Nucleus accumbens (tissue), 56 donors: ENCODE results near the gene PPIL6.

Experiments
- DNase-seq, 56 donors: peaks; one replicate each; lab custom pipeline; 2025; lab: John Stamatoyannopoulos, UW

PPIL6 gene

DNA sequence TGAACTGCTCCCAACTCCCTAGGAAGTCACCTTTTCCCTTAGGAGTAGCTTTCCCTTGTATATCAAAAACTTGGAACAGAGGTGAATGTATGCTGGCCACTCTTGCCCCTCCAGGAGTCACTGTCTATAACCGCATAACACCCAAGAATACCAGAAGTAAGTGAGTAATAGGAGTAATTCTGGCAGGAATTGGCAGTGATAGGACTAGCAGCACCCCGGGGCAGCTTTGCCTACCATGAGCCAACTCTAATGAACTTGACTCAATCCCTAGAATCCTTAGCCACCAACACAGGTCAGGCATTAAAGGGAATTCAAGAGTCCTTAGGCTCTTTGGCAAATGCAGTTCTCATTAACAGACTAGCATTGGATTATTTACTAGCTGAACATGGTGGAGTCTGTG is 29.4 kb downstream of the PPIL6 start:
- DNase-seq = no peak

DNA sequence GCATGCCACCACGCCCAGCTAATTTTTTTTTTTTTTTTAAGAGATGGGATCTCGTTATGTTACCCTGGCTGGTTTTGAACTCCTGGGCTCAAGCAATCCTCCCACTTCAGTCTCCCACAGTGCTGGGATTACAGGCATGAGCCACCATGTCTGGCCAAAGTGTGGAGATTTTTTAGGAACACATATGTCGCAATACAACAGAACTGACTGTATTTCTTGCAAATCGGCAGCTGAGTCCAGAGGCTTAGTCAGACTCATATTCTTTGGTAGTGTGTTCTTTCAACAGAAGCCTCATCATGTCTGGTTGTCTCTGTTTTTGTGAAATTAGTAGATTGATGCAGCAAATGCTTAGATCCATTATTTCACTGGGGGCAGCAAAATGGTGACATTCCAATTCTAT is 34.2 kb downstream of the PPIL6 start:
- DNase-seq = no peak

DNA sequence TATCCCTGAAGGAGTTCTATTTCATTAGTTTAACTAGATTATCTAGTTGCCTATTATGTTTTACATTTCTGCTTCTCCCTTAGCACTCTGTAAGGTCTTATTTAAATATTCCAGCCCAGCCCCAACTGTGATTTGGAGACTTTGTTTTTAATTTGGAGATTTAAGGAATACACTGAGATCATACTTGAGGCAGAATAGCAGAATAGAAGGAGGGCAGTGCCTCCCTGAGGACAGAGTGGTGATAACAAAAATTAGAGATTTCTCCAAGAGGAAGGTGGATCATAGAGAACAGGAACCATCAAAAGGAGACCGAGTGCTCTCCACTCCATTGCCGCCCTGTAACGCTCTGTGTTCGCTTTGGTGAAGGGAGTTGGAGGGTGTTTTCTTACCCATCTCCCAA is 43.4 kb downstream of the PPIL6 start:
- DNase-seq = no peak

DNA sequence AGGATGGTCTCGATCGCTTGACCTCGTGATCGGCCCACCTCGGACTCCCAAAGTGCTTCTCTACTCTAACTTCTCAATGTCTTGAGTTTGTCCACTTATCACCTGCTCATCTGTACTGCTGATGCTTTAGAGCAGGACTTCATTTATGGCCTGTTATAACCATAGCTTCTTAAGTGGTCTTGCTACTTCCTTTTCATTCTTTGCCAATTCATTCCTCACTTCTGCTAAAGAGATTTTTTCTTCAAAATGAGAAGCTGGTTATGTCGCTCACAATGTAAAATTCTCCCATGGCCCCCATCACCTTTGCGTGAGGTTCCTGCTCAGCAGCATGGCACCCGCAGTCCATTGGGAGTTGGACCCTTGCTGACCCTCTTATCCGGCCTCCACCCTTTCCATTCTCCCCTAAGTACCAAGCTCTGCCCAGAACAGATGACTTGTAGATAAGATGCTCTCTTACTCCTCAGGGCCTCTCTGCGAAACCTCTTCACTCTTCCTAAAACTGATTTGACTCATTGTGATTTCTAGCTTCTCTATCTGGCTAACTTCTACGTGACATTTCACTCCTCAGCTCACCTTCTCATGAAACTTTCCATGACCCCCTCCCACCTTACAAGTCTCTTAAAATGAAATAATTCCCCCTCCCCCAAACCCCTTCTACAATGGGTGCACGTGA is 44.2 kb downstream of the PPIL6 start:
- DNase-seq = no peak

DNA sequence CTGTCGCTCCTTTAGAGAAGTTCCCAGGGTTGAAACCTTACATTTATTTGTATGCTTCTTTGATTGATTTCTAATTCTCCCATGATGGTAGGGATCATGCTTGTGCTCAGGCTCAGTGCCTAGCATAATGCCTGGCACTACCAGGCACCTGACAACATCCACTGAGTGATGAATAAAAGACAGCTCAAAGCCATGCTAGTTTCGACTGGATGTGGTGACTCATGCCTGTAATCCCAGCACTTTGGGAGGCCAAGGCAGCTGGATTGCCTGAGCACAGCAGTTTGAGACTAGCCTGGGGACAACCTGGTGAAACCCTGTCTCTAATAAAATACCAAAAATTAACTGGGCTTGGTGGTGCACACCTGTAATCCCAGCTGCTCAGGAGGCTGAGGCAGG is 46.5 kb downstream of the PPIL6 start:
- peak in 1 of 56 donors; percentile 55 for DNase-seq

DNA sequence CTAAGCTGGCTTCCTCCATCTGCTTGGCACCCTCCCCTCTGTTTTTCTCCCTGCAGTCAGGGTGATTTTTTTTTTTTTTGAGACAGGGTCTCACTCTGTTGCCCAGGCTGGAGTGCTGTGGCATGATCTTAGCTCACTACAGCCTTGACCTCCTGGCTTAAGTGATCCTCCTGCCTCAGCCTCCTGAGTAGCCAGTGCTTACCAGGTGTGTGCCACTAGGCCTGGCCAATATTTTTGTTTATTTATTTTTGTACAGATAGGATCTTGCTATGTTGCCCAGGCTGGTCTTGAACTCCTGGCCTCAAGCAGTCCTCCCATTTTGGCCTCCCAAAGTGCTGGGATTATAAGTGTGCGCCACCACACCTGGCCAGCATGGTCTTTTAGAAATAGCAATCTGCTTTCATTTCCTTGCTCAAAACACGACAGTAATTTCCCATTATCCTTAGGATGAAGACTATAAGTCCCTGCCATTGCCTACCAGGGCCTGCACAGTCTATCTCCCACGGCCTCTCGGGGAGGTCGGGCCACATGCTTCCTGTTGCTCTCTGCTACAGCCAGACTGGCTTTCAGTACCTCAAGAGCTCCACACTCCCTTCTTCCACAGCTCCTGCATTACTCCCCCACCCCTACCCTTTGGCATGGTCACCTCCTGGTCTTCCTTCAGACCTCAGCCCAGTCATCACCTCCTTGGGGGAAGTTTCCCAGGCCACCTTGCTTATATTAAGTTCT is 47.1 kb downstream of the PPIL6 start:
- no peak for DNase-seq

DNA sequence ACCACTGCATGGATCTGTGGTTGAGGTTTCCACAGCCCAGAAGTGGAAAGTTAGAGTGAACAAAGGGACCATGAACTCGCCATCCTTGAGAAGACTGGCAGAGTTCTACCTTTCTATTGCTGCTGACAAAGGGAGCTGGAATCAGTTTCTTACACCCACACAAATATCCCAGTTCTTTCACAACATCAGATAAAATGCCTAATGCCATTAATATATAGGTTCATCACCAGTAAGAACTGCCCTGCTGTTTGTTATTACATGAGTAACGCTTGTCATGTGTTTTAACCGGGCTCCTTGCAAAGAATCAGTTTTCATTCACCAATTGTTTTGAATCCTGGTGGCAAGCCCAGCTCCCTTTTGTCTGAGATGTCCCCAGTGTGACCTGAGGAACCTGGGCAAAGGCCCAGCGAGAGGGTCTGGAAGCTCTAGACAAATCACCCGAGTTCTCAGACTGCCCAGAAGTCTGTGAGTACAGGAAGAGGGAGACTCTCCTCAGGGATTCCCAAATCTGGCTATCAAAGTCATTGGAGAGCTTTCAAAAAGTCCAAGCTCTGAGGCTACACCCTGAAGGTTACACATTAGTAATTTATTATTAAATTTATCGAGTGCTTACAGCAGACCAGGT is 50.7 kb downstream of the PPIL6 start:
- peak in 4 of 56 donors; percentile 4 to 20 (median 6) for DNase-seq

DNA sequence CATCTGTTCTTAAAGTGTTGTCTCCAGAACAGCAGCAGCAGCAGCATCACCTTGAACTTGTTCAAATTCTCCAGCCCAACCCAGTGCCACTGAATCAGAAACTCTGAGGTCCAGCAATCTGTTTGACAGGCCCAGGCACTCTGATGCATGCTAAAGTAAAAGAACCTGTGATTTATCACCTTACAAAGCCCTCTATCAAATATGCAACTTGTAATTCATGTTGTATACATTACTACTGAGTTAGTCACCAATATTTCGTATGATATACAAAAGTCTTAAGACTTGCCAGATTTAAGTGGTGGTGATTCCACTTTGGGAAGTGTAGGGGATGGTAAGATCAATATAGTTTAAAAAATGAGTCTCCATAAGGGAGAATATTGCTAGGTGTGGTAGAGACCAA is 52.2 kb downstream of the PPIL6 start:
- no peak for DNase-seq

DNA sequence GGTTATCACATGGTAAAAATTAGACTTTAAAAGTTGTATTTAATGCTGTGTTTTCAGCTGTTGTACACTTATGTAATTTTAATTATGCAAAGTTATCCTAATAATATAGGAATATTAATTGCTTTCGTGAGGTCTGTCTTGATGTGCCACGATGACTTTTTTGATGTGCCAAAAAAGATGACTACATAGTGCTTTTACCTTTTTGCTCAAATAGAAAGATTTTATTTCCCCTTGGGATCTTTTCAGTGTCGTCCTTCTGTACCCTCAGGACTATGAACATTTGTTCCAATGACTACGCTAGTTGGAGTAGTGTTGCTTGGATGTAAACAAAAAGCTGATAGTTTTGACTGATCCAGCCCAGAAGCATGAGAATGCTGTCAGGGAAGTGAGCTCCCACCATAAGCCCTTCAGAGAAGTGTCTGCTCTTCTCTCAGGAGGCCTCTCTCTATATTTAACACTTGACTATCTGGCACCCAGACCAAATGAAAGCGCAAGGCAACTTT is 56.9 kb downstream of the PPIL6 start:
- no peak for DNase-seq

DNA sequence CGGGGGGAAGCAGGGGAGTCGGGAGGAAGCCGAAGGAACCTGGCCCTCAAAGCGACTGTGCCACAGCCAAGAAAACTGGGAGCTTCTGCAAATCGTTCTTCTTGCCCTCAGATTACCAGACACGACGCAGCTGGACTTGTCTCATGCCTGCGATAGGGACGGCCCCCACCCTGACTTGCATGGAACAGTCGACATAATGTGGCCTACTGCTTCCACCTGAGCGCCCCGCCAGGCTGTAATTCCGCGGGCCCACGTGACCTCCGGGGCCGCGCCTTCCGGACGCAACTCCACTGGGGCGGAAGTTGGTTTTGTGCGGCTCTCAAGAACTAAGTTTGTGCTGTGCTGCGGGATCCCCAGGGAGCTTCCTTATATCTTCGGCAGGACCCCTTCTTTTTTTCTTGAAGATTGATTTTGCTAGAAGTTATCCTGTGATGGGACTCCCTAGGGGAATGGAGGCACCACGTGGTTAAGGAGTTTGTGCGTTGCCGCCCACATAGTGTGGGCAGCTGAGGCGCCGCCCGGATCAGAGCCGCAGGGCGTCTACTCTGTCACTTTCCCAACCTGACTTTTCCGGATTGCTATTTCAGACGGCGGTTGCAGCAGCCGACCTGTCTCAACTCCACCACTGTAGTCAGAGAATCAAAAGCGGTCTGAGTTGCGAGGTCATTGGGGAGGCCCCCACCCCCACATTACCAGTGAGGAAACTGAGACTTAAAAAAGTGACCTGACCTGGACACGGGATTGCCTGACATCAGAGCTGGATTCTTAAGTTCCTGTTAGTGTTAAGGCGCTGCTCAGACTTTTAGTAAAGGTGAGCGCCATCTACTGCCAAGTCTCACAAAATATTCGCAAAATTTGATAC is 57.6 kb downstream of the PPIL6 start:
- DNase-seq = peak; percentile 58 to 100 (median 92)

DNA sequence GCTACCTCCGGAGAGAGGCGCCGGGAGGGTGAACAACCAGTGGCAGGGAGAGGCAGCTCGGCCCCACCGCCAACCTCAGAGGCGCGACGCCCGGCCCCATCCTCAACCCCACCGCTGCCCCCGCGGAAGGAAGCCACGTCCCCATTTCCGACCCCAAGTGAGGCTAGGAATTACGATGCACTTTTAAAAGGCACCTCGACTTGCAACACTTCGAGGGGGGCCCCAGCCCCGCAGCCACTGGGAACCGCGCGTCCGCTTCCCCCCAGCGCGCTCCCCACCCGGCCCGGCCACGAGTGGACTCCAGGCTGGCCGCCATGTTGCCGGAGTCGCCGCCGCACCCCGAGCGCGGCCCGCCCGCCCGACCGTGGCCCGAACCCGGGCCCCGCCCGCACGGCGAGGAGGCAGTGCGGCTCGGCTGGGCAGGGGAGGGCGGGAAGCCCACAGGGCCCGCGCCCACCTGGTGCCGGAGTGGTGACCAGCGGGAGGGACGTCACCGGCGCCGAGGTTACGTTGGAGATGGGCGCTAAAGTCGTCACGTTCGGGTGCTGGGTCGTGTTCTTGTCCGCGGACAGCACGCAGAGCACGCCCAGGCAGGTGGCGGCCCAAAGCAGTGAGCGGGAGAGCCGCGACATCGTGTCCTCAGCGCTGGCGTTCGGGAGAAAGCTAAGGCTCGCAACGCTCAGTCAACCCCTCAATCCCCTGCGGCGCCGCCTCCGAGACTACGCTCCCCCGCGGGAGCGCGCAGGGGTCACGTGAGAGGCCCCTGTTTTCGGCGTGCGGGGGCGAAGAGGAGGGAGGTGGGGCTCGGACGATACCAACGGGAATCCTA is 58.5 kb downstream of the PPIL6 start, which contains the start of gene CD164:
TSS of gene CD164 (minus strand) at position 721 of the 829 bp plus-strand sequence. CDS start at position 632, 89 bp downstream.
- DNase-seq = peak; percentile 32 to 99 (median 93)

DNA sequence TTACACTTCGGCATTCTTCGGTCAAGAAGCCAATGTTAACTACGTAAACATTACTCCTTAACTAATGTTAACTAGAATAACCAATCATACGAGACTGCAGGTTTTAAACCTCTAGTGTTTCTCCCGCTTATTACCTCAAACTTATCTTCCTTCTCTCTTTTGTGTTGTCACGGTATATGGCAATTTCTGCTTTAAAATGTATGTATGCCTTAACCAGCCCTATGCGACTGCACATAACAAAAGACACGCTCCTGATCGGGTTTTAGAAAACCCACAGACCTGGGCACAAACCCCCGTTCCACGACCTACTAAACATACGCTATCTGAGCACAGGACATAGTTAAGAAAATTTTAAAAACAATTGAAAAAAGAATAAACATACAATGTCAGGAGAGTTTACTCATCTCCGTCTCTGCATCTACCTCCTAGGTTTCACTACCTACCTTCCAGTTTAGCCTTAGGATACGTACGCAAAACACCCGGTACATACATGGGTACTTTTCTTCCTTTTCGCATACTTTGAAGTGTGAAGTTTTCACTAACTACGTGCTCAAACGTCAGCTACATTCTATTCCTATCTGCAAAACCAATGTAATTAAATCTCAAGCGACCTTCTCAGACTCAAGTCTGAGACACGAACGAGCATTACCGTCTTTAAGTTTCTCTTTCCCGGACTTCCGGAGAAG is 59.2 kb downstream of the PPIL6 start:
- no peak for DNase-seq

DNA sequence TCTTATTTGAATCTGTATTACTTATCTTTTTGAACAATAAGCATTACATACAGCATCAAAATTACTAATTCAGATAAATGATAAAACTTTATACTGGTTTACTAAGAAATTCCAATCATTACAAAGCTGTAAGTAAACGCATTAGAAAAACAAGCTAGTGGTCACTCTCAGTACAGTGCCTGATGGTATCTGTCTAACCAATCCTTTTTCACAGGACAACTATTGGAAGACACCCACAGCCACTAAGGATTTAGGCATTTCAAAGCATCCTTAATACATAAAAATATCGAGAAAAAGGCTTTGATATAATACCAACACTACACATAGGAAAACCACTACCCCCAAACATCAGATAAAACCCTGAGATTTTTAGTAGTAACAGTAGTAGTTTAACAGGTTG is 60.7 kb downstream of the PPIL6 start:
- DNase-seq = no peak

DNA sequence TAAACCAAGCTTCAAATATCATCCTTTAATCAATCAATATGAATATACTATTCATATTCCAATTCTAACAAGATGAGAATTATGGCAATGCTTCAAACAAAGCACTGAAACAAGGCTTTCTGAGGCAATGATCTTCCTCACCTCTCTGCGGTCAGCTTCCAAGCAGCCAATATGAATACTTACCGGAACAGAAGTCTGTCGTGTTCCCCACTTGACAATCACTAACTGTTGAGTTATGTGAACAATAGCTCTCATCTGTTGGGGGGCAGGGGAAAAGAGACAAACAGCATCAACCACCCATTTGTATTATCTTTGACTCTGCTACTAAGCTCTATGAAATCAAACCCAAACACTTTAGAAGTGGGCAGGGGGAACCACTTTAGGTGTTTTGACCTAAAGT is 62.7 kb downstream of the PPIL6 start:
- no peak for DNase-seq

DNA sequence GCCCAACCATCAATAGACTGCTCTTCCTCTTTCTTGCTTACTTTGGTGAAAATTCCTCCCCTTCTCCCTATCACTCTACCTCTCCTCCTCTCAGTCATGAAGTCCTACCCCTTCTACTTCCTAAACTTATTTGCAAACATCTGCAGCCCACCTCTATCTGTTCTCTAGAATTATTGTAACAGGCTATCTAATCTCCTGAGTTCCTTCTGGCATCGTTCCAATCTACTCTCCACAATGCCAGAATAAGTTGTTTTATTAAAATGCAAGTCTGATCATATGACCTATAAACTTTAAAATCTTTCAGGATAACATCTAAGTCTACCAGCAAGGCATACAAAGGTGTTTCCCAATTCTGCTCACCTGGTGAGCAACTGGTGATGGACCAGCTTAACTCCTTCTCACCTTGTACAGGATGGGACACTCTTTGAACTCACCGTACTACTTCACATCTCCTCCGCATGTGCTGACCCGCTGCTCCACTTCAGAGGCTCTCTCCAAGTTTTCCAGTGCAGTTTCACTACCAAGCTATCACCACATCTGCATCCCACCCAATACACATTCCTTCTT is 66.0 kb downstream of the PPIL6 start:
- DNase-seq = no peak

DNA sequence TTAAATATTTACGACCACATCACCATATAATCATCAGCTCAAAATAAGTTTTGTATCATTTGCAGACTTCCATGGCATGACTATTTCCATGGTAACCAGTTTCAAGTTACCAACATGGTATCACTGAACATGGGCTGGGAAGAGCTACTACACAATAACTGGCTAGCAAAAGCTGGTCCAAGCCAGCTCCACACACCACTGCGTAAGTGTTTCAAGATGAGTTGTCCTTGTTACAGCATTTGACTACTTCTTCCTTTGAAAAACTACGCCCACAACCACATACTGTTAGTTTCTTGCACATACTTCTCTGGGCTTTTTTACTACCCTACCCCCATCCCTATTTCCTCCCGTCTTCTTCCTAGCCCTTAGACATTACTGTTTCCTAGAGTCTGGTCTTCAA is 66.7 kb downstream of the PPIL6 start:
- DNase-seq = no peak

DNA sequence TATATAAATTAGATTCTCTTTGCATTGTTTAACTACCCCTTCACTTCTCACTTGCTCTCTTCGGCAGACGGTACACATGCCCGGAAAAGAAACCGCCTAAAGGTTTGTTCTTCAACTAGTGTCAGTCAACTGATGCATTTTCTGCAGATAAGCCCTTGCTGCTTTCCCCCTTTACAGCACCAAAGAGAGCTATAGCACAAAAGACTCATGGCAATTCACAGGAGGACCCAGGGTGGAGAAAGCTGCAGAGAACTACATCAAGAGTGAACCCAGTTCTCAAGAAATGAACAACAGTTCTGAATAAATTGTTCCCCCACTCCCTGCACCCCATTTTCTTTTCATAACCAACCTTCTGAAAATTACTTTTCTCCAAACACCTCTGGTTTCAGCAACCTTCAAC is 67.1 kb downstream of the PPIL6 start:
- DNase-seq = no peak

DNA sequence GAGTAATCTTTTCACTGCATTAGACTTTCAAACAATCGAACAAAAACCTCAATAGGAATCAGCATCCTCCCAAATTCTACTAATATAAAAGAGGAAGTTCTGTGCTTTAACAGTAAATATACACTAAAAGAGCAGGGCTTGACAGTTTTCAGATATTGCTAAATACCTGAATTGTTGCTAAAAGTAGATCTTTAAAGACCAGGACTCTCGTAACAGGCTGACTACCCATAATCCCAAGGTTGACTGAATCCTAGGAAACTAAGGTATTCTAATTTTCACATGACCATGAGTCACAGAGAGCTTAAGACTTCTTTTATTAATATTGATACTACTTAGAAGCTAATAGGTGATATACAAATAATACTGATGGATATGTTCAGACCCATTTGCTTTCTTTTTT is 68.3 kb downstream of the PPIL6 start:
- DNase-seq = no peak

DNA sequence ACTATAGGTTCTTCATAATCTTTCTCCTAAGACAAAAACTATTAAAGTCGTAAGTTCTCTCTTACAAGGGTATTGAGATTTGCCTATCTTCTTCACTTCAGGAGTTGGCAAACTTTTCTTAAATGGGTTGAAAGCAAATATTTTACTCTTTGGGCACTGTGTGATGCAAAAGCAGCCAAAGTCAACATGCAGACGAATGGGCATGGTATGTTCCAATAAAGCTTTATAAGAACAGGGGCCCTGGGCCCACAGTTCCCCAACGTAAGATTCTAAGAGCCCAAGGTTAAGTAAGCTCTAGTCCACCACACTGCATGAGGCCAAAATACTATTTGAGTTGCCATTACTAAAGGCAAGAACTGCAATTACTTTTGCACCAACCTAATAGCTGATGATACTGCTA is 69.6 kb downstream of the PPIL6 start:
- DNase-seq = no peak
